ENCODE measurements around the gene RASA1.

GRCh38 chr5:87403899-87404298 lies 136.2 kb downstream of the RASA1 start:
- TF ChIP-seq, protein P1, sequence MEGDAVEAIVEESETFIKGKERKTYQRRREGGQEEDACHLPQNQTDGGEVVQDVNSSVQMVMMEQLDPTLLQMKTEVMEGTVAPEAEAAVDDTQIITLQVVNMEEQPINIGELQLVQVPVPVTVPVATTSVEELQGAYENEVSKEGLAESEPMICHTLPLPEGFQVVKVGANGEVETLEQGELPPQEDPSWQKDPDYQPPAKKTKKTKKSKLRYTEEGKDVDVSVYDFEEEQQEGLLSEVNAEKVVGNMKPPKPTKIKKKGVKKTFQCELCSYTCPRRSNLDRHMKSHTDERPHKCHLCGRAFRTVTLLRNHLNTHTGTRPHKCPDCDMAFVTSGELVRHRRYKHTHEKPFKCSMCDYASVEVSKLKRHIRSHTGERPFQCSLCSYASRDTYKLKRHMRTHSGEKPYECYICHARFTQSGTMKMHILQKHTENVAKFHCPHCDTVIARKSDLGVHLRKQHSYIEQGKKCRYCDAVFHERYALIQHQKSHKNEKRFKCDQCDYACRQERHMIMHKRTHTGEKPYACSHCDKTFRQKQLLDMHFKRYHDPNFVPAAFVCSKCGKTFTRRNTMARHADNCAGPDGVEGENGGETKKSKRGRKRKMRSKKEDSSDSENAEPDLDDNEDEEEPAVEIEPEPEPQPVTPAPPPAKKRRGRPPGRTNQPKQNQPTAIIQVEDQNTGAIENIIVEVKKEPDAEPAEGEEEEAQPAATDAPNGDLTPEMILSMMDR (IDR thresholded peaks at IDR 0.05): no peak
- no peak for TF ChIP-seq POLR2A (IDR thresholded peaks at IDR 0.05)
